ENCODE measurements around the gene OR9K2.
A peak's percentile ranks its signal among the peaks of the same experiment; 100 is the strongest.

DNA sequence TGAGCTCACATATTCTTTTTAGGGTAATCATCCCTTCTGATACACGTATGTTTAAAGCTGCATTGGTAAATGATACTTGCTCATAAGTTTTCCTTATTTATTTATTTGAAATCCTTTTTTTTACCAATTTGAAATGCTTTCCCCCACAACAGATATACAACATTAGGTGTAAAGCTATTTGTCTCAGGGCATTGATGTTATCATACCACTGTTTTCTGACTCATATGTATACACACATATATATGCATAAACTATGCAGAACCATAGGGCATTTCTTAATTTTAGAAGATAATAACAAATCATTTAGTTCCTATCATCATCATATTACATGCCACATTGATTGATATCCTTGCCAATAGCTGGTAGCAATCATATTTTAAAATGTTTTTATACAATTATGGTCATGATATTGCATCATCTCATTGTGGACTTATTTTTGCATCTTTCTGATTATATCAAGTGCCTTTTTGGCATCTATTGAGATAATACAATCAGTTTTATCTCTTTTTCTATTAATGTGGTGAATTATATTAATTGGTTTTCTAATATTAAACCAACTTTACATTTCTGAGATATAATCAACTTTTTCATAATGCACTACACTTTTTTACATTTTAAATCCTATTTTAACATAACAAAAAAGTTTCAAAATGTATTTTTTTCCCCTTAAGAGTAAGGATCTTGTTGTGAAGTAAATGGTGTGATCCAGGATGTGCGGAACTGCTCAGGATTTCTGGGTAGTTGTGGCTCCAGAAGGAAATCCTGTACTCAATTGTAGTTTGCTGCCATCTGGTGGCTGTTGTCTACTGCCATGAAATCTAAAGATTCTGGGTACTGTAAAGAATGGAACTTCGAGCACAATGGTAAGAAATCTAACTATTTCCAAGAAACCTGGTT lies 16.7 kb downstream of the OR9K2 start:
- TF ChIP-seq, protein P1, sequence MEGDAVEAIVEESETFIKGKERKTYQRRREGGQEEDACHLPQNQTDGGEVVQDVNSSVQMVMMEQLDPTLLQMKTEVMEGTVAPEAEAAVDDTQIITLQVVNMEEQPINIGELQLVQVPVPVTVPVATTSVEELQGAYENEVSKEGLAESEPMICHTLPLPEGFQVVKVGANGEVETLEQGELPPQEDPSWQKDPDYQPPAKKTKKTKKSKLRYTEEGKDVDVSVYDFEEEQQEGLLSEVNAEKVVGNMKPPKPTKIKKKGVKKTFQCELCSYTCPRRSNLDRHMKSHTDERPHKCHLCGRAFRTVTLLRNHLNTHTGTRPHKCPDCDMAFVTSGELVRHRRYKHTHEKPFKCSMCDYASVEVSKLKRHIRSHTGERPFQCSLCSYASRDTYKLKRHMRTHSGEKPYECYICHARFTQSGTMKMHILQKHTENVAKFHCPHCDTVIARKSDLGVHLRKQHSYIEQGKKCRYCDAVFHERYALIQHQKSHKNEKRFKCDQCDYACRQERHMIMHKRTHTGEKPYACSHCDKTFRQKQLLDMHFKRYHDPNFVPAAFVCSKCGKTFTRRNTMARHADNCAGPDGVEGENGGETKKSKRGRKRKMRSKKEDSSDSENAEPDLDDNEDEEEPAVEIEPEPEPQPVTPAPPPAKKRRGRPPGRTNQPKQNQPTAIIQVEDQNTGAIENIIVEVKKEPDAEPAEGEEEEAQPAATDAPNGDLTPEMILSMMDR (IDR thresholded peaks at IDR 0.05; ENCODE audit: low read length) = peak; percentile 84
- no peak for TF ChIP-seq EZH2 (optimal IDR thresholded peaks at IDR 0.05; ENCODE audit: low read depth, low read length)

Measured in MM.1S (cell line).